CD4-positive, alpha-beta T cell treated with Interleukin-21 for 1 hour (primary cell): Measurements from ENCODE around the gene NDUFB11.
"Not testable (repeated sequence)": the region's sequence is repeated elsewhere in the genome, so short reads cannot be mapped to it uniquely, and the experiment has no call there.

Source experiments
- DNase-seq: peaks from one replicate; pipeline ENCODE4 v3.0.0-alpha.2; 2020

NDUFB11 gene

DNA sequence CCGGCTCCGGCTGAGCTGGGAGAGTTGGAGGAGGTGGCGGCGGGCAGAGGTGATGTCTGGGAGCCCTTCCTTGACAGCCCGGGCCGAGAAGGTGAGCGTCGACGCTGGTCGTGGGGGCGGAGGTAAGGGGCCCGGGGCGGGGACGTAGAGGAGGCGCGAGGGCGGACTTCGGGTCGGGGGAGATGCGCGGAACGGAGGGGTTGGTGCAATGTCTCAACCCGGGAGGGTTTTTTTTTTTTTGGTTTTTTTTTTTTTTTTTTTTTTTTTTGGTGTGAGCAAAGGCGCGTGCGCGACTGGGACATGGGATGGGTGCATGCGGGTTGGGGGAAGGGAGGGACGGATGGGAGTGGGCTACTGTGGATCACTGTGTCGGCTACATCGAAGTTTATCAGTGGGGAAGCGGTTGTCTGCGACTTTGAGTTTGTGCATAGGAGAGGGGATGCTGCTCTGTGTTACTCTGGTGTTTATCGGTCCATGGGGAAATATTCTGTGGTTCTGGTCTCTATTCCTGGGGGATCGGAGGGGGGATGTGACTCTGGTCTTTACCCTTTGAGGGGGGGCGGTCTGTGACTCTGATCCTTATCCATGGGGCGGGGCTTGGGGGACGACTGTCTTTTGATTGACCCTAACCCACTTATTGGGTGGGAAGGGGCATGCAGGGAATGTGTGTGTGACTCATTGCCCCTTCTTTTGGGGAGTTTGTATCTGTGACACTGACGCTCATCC is 1.1 kb upstream of the NDUFB11 start:
- peak; percentile 10 for DNase-seq

DNA sequence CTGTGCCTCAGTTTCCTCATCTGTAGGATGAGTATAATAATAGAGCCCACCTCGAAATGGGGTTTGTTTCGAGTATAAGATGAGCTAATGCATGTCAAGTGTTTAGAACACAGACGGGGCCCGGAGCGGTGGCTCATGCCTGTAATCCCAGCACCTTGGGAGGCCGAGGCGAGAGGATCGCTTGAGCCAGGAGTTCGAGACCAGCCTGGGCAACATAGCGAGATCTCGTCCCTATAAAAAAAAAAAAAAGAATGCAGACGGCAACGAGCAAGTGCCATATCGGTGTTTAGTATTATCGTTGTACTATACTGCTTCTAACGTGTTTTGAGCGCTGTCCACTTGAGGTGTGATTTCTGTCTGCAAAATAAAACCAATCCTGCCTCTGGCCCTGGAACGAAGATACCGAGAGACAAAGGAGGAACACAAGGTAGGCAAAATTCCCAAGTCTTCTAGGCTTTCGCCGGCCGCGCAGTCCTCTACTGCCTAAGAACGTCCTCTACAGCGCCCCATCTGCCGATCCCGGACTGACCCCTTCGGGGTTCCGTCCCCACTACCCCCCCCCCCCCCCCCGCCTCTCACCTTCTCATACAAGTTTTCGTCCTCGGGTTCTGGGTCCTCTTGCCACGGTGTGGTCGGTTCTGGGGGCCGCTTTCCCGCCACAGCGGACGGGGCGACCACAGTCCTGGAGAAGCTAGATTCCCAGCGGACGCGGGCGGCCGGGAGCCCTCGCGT is 442 bp downstream of the NDUFB11 start:
- no peak for DNase-seq

DNA sequence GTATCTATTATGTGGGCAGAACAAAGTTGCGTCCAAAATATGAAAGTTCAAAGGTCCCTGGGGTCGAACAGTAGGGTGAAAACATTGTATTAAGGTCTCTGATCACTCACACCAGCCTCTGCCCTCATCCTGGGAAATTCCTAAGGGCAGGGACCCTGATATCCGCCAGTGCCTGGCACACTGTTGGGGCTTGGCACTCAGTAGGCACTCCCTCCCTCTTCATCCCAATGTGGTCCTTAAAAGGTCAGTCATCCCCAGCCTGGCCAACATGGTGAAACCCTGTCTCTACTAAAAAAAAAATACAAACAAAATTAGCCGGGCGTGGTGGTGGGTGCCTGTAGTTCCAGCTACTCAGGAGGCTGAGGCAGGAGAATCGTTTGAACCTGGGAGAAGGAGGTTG is 6.3 kb downstream of the NDUFB11 start:
- DNase-seq = no peak

DNA sequence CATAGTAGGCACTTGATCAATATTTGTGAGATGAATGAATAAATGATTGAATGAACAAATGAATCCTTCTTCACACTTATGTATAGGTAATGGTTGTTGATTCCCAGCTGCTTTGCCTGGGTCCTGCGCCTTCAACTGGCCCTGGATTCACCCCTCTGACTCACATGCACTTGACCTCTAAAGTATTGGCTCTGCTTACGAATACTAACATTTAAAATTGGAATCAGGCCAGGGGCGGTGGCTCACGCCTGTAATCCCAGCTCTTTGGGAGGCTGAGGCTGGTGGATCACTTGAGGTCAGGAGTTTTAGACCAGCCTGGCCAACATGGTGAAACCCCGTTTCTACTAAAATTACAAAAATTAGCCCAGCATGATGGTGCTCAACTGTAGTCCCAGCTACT is 8.9 kb downstream of the NDUFB11 start:
- not testable (repeated sequence) for DNase-seq

DNA sequence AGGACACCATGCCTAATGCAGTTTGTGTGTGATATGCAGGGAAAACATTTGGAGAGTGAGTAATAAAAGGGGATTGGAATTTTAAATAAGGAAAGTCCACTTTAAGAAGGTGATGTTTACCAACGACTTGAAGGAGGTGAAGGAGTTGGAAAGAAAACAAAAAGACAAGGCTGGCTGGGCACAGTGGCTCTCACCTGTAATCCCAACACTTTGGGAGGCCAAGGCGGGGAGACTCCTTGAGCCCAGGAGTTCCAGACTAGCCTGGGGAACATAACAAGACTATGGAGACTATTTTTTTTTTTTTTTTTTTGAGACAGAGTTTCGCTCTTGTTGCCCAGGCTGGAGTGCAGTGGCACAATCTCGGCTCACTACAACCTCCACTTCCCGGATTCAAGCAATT is 11.0 kb downstream of the NDUFB11 start:
- DNase-seq = no peak

DNA sequence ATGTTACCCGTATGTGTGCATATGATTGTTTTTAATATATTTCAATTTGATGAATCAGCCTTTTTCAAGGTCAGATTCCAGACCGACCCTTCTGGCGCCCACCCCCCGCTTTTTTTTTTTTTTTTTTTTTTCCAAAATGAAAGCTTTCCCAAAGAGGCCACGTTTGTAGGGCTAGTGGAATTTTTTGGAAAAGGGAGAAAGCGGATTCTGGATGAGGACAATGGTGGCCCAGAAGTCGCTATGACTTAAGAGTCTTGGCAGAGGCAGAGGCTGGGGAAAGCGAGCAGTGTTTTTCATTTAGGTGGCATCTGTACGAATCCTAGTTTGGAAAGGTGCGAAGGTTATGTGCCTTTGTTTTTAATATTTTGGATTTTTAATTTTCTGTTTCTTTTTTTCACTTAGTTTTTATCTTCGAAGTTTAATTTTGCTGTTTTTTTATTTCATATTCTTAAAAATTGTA is 14.6 kb downstream of the NDUFB11 start:
- DNase-seq = no peak

DNA sequence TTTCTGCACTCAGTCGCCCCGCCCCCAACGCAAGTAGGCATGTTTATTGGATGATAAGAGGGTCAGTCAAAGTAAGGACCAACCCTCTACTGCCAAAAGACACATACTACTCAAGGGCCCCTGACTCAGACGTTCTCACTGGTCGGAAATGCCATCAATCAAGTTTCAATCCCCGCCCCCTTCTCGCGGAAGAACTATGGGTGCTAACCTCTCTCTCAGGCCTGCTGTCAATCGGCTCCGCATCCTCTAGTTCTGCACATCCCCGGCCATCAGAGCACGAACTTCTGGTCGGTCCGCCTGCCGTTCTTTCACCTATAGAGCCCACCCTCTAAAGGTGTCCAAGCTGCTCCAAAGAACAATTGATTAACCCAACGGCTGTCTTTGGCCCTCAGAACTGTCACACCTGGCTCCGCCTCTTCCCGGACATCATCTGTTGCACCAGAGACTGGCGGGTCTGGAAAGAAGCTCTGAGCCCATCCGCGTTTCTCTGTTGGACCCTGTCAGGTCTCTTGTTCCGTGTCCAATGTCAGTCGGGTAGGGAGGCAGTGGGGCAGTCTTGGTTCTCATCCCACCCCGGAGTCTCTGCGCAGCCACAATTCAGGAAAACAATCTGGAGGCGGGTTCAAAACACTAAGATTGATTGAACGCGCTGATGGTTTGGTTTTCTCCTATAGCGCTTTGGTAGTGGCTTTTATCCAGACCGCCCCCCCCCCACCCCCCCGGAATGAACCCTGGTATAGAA is 15.2 kb downstream of the NDUFB11 start:
- peak; percentile 95 for DNase-seq

DNA sequence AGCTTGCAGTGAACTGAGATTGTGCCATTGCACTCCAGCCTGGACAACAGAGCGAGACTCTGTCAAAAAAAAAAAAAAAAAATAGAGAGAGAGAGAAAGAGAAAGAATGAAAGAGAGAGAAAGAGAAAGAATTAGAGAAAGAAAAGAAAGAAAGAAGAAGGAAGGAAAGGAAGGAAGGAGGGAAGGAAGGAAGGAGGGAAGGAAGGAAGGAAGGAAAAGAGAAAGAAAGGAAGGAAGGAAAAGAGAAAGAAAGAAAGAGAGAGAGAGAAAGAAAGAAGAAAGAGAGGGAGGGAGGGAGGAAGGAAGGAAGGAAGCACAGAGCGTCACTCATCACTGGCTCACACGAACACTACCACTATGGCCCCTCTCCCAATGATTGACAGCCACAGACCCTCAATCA is 20.0 kb downstream of the NDUFB11 start:
- DNase-seq = not testable (repeated sequence)

DNA sequence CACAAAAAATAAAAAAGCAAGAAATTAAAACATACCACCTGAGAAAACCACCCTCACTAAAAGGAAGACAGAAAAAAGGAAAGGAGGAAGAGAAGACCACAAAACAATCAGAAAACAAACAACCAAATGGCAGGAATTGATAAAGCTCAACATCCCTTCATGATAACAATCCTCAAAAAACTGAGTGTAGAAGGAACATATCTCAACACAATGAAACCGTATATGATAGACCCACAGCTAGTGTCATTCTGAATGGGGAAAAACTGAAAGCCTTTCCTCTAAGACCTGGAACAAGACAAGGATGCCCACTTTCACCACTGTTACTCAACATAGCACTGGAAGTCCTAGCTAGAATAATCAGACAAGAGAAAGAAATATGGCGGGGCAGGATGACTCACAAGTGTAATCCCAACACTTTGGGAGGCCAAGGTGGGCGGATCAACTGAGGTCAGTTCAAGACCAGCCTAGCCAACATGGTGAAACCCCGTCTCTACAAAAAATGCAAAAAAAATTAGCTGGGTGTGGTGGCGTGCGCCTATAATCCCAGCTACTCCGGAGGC is 27.9 kb downstream of the NDUFB11 start:
- not testable (repeated sequence) for DNase-seq

DNA sequence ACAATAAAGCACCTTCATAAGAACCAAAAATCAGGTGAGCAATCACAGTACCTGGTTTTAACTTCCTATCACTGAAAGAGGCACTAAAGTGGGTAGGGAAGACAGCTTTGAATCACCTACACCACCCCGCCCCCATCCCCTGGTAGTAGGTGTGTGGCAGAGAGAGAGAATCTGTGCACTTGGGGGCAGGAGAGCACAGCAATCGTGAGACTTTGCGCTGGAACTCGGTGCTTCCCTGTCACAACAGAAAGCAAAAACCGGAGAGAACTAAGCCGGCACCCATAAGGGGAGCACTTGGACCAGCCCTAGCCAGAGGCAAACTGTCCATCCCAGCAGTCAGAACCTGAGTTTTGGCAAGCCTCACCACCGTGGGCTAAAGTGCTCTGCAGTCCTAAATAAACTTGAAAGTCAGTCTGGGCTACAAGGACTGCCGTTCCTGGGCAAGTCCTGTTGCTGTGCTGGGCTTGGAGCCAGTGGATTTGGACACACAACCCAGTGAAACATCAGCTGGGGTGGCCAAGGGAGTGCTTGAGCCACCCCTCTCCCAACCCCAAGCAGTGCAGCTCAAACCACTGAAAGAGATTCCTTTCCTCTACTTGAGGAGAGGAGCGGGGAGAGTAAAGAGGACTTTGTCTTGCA is 32.1 kb downstream of the NDUFB11 start:
- no peak for DNase-seq

DNA sequence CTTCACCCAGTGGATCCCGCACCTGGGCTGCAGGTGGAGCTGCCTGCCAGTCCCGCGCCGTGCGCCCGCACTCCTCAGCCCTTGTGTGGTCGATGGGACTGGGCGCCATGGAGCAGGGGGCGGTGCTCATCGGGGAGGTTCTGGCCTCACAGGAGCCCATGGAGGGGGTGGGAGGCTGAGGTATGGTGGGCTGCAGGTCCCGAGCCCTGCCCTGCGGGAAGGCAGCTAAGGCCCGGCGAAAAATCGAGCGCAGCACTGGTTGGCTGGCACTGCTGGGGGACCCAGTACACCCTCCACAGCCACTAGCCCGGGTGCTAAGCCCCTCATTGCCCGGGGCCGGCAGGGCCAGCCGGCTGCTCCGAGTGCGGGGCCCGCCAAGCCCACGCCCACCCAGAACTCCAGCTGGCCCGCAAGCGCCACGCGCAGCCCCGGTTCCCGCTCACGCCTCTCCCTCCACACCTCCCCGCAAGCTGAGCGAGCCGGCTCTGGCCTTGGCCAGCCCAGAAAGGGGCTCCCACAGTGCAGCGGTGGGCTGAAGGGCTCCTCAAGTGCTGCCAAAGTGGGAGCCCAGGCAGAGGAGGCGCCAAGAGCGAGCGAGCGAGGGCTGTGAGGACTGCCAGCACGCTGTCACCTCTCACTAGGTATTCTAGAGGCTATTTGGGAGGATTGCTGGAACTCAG is 33.4 kb downstream of the NDUFB11 start:
- not testable (repeated sequence) for DNase-seq

DNA sequence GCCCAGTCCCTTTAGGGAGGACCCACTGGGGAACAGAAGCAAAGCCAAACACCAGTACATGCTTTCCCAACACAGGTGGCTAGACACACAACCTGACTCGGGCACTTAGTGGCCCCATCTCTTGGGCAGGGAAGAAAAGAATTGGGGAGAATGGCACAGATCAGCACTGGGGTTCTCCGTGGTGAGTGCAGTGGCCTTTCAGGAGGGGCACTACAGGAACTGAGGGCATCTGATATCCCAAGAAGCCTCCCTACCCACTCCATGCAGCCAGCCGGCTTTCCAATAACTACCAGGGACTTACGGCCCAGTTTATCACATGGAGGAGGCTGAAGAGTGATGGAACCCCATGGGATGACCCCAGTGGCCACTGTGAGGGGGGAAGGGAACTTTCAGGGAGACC is 43.3 kb downstream of the NDUFB11 start:
- no peak for DNase-seq

DNA sequence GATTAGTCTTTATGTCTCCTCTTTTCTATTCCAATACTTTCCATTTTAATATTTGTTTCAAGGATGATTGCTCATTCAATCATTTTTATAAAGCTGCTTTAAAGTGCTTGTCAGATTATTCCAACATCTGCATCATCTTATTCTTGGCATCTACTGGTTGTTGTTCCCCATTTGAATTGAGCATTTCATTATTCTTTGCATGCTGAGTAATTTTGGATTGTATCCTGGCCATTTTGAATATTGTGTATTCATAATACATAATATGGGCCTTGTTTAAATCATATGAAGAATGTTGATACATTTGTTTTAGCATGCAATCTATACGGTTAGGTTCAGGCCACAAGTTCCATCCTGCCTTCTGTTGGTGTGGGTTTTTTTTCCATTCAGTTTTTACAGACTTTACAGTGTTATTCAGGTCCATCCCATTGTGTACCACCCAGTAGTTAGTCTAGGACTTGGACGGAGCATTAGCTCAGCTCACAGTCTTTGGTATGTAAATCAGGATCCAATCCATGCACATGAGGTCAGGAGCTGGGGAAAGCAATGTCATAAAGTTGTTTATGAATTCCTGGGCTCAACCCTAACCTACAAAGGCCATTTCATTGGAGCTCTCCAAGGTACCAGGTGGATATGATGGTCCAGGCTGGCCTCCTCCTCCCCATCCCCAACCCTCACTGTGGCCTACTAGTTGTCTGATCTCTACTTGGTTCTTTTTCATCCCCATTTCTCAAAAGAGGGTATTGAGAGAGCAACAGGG is 46.0 kb downstream of the NDUFB11 start:
- DNase-seq = no peak

DNA sequence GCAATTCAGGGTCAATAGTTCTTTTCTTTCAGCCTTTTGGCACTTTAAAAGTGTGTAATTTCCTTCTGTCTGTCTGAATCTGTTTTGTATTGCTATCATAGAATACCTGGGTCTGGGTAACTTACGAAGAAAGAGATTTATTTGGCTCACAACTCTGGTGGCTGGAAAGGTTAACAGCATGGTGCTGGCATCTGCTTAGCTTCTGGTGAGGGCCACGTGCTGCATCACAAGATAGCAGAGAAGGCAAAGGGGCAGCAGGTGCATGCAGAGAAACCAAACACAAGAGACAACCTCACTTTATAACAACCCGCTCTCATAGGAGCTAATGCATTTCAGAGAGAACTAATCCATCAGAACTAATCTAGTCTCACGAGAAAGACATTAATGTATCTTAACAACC is 47.5 kb downstream of the NDUFB11 start:
- DNase-seq = no peak

DNA sequence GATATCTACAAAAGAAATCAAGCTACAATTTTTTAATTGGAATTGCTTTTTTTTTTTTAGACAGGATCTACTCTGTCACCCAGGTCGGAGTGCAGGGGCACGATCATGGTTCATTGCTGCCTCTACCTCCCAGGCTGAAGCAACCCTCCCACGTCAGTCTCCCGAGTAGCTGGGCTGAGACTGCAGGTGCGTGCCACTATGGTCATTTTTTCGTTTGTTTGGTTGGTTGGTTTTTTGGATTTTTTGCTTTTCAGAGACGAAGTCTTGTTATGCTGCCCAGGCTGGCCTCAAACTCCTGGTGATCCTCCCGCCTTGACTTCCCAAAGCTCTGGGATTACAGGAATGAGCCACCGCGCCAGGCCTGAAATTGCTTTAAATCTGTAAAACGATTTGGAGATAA is 50.6 kb downstream of the NDUFB11 start:
- DNase-seq = no peak

DNA sequence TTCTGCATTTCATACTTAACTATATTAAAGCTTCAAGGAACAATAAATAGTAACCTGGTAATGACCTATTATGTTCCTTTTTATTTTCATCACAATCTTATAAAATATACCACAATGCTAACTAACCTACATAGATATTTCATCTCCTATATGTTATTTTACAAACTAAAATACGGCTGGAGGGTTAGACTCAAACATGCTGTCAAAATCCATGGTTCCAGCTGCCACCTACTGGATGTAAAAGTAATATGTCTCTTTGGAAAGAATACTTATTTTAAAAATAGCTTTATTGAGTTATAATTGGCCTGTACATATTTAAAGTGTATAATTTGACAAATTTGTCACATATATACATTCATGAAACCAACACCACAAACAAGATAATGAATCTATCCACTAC is 51.3 kb downstream of the NDUFB11 start:
- peak; percentile 27 for DNase-seq
